Peyer's patch (tissue), 4 donors: ENCODE results near the gene MCTP1. TPM values are rescaled to one million over a fixed set of nuclear protein-coding genes. Genes with fewer than 3 reads are reported as not detected.
A peak's percentile ranks its signal among the peaks of the same experiment; 100 is the strongest.

Experiments
- DNase-seq, 3 donors: peaks; one replicate each; pipeline ENCODE4 v3.0.0-alpha.2; 2017 to 2019
- H3K27ac ChIP-seq, 4 donors: fragments of 200-600 bp; sonication (generic); one replicate each; pipeline ENCODE4 v1.5.1; 2016 to 2019
- H3K27me3 ChIP-seq, 2 donors: fragments of 200-600 bp; sonication (generic); one replicate each; pipeline ENCODE4 v1.5.1; 2019
- H3K36me3 ChIP-seq, 3 donors: fragments of 200-600 bp; sonication (generic); one replicate each; pipeline ENCODE4 v1.5.1; 2016 to 2019
- H3K4me1 ChIP-seq, 4 donors: fragments of 200-600 bp; sonication (generic); one replicate each; pipeline ENCODE4 v1.5.1; 2016 to 2019
- H3K4me3 ChIP-seq, 4 donors: fragments of 200-600 bp; sonication (generic); 1 replicate in 3 of 4; 2 replicates in 1 of 4; pipeline ENCODE4 v1.5.1; 2016 to 2019; ENCODE audit warnings: mild to moderate bottlenecking in 1 of 4
- H3K9me3 ChIP-seq, 4 donors: fragments of 200-600 bp; sonication (generic); one replicate each; pipeline ENCODE4 v1.5.1; 2016 to 2019; ENCODE audit warnings: mild to moderate bottlenecking in 1 of 4
- POLR2A ChIP-seq, 2 donors: fragments of 450-650 bp; IDR thresholded peaks; one replicate each; pipeline ENCODE4 v1.5.1; 2017; ENCODE audit warnings: antibody characterized with exemption in 2 of 2, mild to moderate bottlenecking in 2 of 2, moderate library complexity in 2 of 2
- total RNA-seq, 4 donors: library from RNA; depleted of rRNA; stranded (reverse); fragments of >200 nt; gene quantifications; one replicate each; pipeline ENCODE4 v1.1.0, GENCODE V29; 2016
- TF ChIP-seq, protein P1 (sequence below), 6 experiments: fragments of 450-650 bp in 4 of 6; fragments of 200-600 bp in 2 of 6; sonication (generic) in 1 of 6; IDR thresholded peaks; one replicate each; pipeline ENCODE4 v1.5.1; 2017 to 2019; ENCODE audit warnings: antibody characterized with exemption in 6 of 6, mild to moderate bottlenecking in 3 of 6, moderate library complexity in 1 of 6

The MCTP1 gene
- total RNA-seq, 4 donors from 2014 or later, result 4.7 to 61.1 (median 11.3) TPM

DNA sequence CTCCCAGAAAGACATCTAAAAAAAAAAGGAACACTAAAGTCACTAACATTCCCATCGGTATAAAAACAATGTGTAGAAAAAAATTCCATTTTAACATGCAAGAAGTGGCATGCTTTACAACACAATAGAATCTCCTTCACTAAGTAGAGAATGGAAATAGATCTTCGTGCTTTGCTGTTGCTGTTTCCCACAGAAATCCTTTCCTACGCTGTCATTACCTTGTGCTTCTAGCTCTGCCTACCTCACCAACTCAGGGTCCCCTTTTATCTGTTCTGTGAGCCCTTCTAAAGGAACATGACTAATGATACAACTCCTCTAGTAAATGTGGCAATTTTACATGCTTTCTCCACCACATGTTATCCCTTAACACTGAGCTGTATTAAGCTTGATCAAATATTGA, 202.9 kb downstream of the MCTP1 start:
- Histone ChIP-seq H3K9me3 (no peaks in the 10 kb centered on the region), H3K27ac (peak overlapping the region in 2 of 4 donors; percentile 41 to 43), H3K27me3 (no peaks in the 10 kb centered on the region), H3K4me1 (no peaks in the 10 kb centered on the region), H3K4me3 (no peak overlapping the region), H3K36me3 (no peaks in the 10 kb centered on the region)
- no peak for DNase-seq
- TF ChIP-seq, protein P1, sequence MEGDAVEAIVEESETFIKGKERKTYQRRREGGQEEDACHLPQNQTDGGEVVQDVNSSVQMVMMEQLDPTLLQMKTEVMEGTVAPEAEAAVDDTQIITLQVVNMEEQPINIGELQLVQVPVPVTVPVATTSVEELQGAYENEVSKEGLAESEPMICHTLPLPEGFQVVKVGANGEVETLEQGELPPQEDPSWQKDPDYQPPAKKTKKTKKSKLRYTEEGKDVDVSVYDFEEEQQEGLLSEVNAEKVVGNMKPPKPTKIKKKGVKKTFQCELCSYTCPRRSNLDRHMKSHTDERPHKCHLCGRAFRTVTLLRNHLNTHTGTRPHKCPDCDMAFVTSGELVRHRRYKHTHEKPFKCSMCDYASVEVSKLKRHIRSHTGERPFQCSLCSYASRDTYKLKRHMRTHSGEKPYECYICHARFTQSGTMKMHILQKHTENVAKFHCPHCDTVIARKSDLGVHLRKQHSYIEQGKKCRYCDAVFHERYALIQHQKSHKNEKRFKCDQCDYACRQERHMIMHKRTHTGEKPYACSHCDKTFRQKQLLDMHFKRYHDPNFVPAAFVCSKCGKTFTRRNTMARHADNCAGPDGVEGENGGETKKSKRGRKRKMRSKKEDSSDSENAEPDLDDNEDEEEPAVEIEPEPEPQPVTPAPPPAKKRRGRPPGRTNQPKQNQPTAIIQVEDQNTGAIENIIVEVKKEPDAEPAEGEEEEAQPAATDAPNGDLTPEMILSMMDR (IDR thresholded peaks at IDR 0.05), result no peak
- TF ChIP-seq POLR2A (IDR thresholded peaks at IDR 0.05), result no peak

DNA sequence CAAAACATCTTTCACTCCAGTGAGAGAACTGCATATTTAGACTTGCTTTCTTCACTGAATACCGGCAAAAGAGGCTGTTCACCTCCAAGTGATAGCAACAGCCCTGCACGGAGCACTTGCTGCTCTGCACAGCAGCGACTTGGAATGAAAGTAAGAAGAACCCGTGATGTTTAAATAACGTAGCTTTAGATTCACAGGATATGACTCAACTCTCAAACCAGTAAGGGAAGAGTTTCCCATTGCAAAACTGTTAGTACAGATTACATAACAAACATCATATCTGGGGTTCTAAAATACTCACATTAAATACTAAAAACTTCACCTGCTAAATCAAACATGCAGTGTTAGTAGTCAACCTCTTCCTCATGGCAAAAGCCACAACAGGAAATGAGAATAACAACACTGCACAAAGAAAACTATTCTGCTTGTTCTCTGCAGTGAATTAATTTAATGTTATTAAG, 203.4 kb downstream of the MCTP1 start:
- Histone ChIP-seq H3K27ac (peak overlapping the region in 2 of 4 donors; percentile 41 to 43), H3K4me1 (no peaks in the 10 kb centered on the region), H3K27me3 (no peaks in the 10 kb centered on the region), H3K36me3 (no peaks in the 10 kb centered on the region), H3K9me3 (no peaks in the 10 kb centered on the region), H3K4me3 (peak overlapping the region in 2 of 4 donors; percentile 38 to 40)
- peak; percentile 29 to 42 for TF ChIP-seq POLR2A (IDR thresholded peaks at IDR 0.05)
- TF ChIP-seq, protein P1 (IDR thresholded peaks at IDR 0.05), result no peak
- peak in 1 of 3 donors; percentile 57 for DNase-seq

DNA sequence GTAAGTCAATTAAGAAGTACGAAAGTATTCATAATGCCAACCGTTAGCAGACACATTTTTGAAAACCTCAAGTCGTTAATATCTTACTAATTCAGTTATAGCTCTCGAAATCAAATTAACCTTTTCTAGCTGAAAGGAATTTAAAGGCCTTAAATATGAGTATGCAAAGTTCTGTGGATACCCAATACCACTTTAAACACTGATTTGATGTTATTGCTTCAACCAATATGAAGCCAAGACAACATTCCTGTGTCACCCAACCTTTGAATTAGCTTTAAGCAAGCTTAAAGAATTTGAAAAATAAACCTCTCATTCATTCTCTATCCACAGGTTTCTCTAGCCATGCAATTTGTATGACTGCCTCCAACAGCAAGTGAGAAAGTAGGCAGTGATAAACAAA, 204.5 kb downstream of the MCTP1 start:
- Histone ChIP-seq H3K9me3 (no peaks in the 10 kb centered on the region), H3K36me3 (no peaks in the 10 kb centered on the region), H3K4me1 (no peaks in the 10 kb centered on the region), H3K27ac (peak overlapping the region in 1 of 4 donors; percentile 18), H3K4me3 (peak overlapping the region in 2 of 4 donors; percentile 34 to 38), H3K27me3 (no peaks in the 10 kb centered on the region)
- TF ChIP-seq POLR2A (IDR thresholded peaks at IDR 0.05), result no peak
- TF ChIP-seq, protein P1 (IDR thresholded peaks at IDR 0.05), result no peak
- no peak for DNase-seq

DNA sequence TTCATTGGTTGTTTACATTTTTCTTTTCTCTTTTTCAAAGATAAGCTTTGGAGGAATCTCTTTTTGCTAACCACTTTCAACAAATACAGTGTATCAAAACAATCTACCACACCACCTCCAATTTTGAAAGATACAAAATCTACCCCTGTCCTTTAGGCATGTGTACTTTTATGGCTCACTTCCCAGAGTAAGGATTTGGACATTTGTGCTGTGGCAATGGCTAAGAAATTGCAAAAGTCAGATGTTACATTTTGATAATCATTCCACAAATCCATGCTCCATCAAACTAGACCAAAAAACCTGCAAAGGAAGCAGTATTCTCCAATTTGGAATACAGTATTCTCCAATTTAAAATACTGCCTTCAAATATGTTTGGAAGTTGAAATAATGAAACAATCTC, 204.9 kb downstream of the MCTP1 start:
- TF ChIP-seq, protein P1 (IDR thresholded peaks at IDR 0.05), result no peak
- no peak for TF ChIP-seq POLR2A (IDR thresholded peaks at IDR 0.05)
- Histone ChIP-seq H3K36me3 (no peaks in the 10 kb centered on the region), H3K4me3 (peak overlapping the region in 2 of 4 donors; percentile 34 to 38)

DNA sequence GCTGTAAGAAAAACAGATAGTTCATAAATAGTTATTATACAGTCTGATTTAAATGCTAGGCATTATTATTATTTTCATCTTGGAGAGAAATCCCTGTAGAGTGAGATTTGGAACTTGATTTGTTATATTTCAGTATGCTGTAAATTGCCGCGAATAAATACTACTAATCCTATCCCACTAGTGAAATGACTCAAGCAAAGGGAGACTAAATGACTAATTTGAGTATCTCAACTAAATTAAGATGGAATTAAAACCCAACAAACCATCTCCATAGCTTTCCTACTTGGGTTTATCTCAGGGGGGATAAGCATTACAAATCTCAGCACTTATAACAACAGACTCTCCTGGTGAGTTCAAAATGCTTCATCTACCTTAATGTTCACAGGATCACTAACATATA, 206.0 kb downstream of the MCTP1 start:
- Histone ChIP-seq H3K36me3 (no peaks in the 10 kb centered on the region), H3K4me3 (no peak overlapping the region), H3K9me3 (no peaks in the 10 kb centered on the region), H3K27me3 (no peaks in the 10 kb centered on the region), H3K4me1 (no peaks in the 10 kb centered on the region), H3K27ac (no peak overlapping the region)
- DNase-seq, result no peak
- no peak for TF ChIP-seq POLR2A (IDR thresholded peaks at IDR 0.05)
- TF ChIP-seq, protein P1 (IDR thresholded peaks at IDR 0.05), result no peak

More for the DNA sequence above, 204.9 kb downstream of the MCTP1 start:
- Histone ChIP-seq H3K27me3 (no peaks in the 10 kb centered on the region), H3K27ac (peak overlapping the region in 1 of 4 donors; percentile 18), H3K4me1 (no peaks in the 10 kb centered on the region), H3K9me3 (no peaks in the 10 kb centered on the region)
- no peak for DNase-seq
